Esophagus muscularis mucosa (tissue), 3 donors: ENCODE results near the gene CAMTA1.

ENCODE experiments used
- CTCF ChIP-seq, 3 experiments: fragments of 200-600 bp in 2 of 3; fragments of 450-650 bp in 1 of 3; sonication (generic) in 2 of 3; IDR thresholded peaks; one replicate each; pipeline ENCODE4 v1.5.1; 2017 to 2019; ENCODE audit warnings: antibody characterized with exemption in 3 of 3, mild to moderate bottlenecking in 2 of 3, moderate library complexity in 1 of 3
- POLR2A ChIP-seq: fragments of 450-650 bp; IDR thresholded peaks from one replicate; pipeline ENCODE4 v1.6.1; 2017; ENCODE audit warnings: antibody characterized with exemption, moderate library complexity, mild to moderate bottlenecking, low read depth

- TF ChIP-seq POLR2A (no peak), CTCF (IDR thresholded peaks at IDR 0.05) (peak in 1 of 3 experiments; percentile 12)
These were observed 439.4 kb downstream of the CAMTA1 start for GRCh38 chr1:7224644-7225043.
